ENCODE data around the gene GRIN2A. TPM values are rescaled to one million over a fixed set of nuclear protein-coding genes. Genes with fewer than 3 reads are reported as not detected.

GRIN2A gene
- total RNA-seq, 1 experiment from 2014 or later, result 34.6 TPM

DNA sequence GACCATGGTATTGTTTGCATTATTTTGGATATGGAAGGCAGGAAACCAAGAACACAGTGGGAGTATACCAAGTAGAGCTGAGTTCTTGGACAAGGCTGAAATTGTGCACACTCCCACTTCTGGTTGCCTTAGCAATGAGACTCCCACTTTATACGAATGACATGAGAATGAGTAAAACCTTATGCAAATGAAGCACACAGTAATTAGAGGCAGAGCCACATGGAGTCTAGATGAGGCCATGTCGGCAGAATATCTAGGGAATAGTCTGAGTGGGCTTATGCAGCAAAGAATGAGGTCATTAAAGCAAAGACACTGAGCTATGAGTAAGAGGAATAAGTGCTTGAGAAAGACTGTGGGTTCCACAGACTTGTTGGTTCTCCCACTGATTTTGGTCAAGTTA is 178.7 kb downstream of the GRIN2A start:
- Mint-ChIP-seq H3K27me3 (ENCODE audit: unreplicated experiment) (no peaks in the 10 kb centered on the region), H3K27ac (ENCODE audit: unreplicated experiment) (no peak overlapping the region), H3K9me3 (ENCODE audit: low read depth, unreplicated experiment) (peaks cover 8% of the 10 kb centered on the region), H3K4me1 (ENCODE audit: low read depth, unreplicated experiment) (no peaks in the 10 kb centered on the region), H3K4me3 (ENCODE audit: low read depth, unreplicated experiment) (no peak overlapping the region), H3K36me3 (ENCODE audit: insufficient read depth, unreplicated experiment) (no peaks in the 10 kb centered on the region)
- CTCF ChIA-PET, result no interaction called here
- no TSS peak for BruUV-seq (replicated peaks)
- intact Hi-C loops (cut with micrococcal nuclease; ENCODE audit: unreplicated experiment), result no loop called here
- TF ChIP-seq CTCF (IDR thresholded peaks at IDR 0.05; ENCODE audit: unreplicated experiment), result no peak
- no peak for DNase-seq

DNA sequence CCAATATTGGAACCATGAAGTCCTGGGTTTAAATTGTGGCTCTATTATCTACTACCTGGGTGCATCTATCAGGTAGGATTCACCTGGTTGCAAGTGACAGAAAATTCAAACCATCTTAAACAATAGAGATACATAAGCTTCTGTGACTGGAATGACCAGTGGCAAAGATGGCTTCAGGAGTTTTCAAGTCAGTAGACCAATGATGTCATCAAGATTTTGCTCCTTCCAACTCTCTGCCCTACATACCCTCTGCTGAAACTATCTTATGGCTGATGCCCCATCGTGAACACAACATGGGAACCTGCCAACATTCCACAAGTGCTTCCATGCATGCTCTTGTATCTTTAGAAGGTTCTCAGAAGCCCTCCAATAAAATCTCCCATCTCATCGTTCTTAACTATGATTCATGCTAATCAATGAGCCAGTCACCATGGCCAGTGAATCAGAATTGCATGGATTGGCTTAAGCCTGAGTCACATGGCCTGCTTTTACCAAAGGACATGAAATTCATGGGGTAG is 180.9 kb downstream of the GRIN2A start:
- H3K4me1 Mint-ChIP-seq (ENCODE audit: low read depth, unreplicated experiment), result no peaks in the 10 kb centered on the region

GRCh38 chr16:9996221-9996620 is 186.0 kb downstream of the GRIN2A start:
- peaks cover 9% of the 10 kb centered on the region for H3K4me1 Mint-ChIP-seq (ENCODE audit: low read depth, unreplicated experiment)
- DNase-seq, result no peak
- no peak overlapping the region for H3K4me3 Mint-ChIP-seq (ENCODE audit: low read depth, unreplicated experiment)
- H3K27me3 Mint-ChIP-seq (ENCODE audit: unreplicated experiment), result no peaks in the 10 kb centered on the region
- no TSS peak for BruUV-seq (replicated peaks)
- H3K9me3 Mint-ChIP-seq (ENCODE audit: low read depth, unreplicated experiment), result no peaks in the 10 kb centered on the region
- CTCF ChIA-PET, result no interaction called here
- H3K27ac Mint-ChIP-seq (ENCODE audit: unreplicated experiment), result no peak overlapping the region
- intact Hi-C loops (cut with micrococcal nuclease; ENCODE audit: unreplicated experiment), result no loop called here
- no peaks in the 10 kb centered on the region for H3K36me3 Mint-ChIP-seq (ENCODE audit: insufficient read depth, unreplicated experiment)
- no peak for TF ChIP-seq CTCF (IDR thresholded peaks at IDR 0.05; ENCODE audit: unreplicated experiment)

More for the DNA sequence above, 180.9 kb downstream of the GRIN2A start:
- Mint-ChIP-seq H3K27ac (ENCODE audit: unreplicated experiment) (no peak overlapping the region), H3K4me3 (ENCODE audit: low read depth, unreplicated experiment) (no peak overlapping the region), H3K9me3 (ENCODE audit: low read depth, unreplicated experiment) (peaks cover 5% of the 10 kb centered on the region), H3K27me3 (ENCODE audit: unreplicated experiment) (no peaks in the 10 kb centered on the region), H3K36me3 (ENCODE audit: insufficient read depth, unreplicated experiment) (no peaks in the 10 kb centered on the region)
- no peak for TF ChIP-seq CTCF (IDR thresholded peaks at IDR 0.05; ENCODE audit: unreplicated experiment)
- CTCF ChIA-PET, result no interaction called here
- intact Hi-C loops (cut with micrococcal nuclease; ENCODE audit: unreplicated experiment), result no loop called here
- BruUV-seq (replicated peaks), result no TSS peak
- no peak for DNase-seq

DNA sequence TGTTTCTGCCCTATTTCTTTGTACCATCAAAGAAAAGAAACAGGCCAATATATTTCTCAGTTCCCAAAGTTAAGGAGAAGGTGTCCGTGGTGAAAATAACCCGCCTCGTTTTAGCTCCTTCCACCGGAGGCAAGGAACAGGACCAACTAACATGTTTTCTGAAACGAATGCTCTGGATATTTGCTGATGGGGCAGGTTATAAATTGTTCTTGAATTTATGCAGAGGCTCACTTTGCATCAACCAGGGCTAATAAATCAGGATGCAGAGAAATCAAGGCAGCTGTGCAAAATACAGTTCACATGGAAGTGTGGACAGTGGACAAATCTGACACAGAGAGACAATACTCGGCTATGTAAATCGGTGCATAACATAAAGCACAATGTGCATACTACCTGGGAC is 189.8 kb downstream of the GRIN2A start:
- TF ChIP-seq CTCF (IDR thresholded peaks at IDR 0.05; ENCODE audit: unreplicated experiment), result no peak
- no peaks in the 10 kb centered on the region for H3K27me3 Mint-ChIP-seq (ENCODE audit: unreplicated experiment)
- no peaks in the 10 kb centered on the region for H3K36me3 Mint-ChIP-seq (ENCODE audit: insufficient read depth, unreplicated experiment)
- BruUV-seq (replicated peaks), result no TSS peak
- intact Hi-C loops (cut with micrococcal nuclease; ENCODE audit: unreplicated experiment), result no loop called here
- CTCF ChIA-PET, result no interaction called here
- H3K9me3 Mint-ChIP-seq (ENCODE audit: low read depth, unreplicated experiment), result peaks cover 2% of the 10 kb centered on the region
- no peak overlapping the region for H3K4me3 Mint-ChIP-seq (ENCODE audit: low read depth, unreplicated experiment)
- H3K4me1 Mint-ChIP-seq (ENCODE audit: low read depth, unreplicated experiment), result peaks cover 9% of the 10 kb centered on the region
- DNase-seq, result no peak
- H3K27ac Mint-ChIP-seq (ENCODE audit: unreplicated experiment), result no peak overlapping the region
